Tibial artery (tissue), 4 donors: ENCODE results near the gene TPSAB1.

ENCODE experiments used
- DNase-seq, 2 donors: peaks; one replicate each; pipeline ENCODE4 v3.0.0-alpha.2; 2019
- H3K27ac ChIP-seq, 2 donors: fragments of 200-600 bp; sonication (generic) in 1 of 2; 1 replicate in 1 of 2; 2 replicates in 1 of 2; pipeline ENCODE4 v1.5.1; 2018 to 2019; ENCODE audit warnings: mild to moderate bottlenecking in 1 of 2
- H3K27me3 ChIP-seq, 2 donors: fragments of 200-600 bp; sonication (generic) in 1 of 2; one replicate each; pipeline versions ENCODE4 v1.5.1 to v1.6.0; 2016 to 2019
- H3K36me3 ChIP-seq, 3 donors: fragments of 200-600 bp; sonication (generic) in 2 of 3; one replicate each; pipeline ENCODE4 v1.5.1; 2016 to 2019; ENCODE audit warnings: mild to moderate bottlenecking in 2 of 3
- H3K4me1 ChIP-seq, 4 donors: fragments of 200-600 bp; sonication (generic) in 2 of 4; 1 replicate in 3 of 4; 2 replicates in 1 of 4; pipeline ENCODE4 v1.5.1; 2016 to 2019
- H3K4me3 ChIP-seq, 2 donors: fragments of 200-600 bp; sonication (generic) in 1 of 2; 1 replicate in 1 of 2; 2 replicates in 1 of 2; pipeline ENCODE4 v1.5.1; 2018 to 2019; ENCODE audit warnings: mild to moderate bottlenecking in 2 of 2
- H3K9me3 ChIP-seq, 3 donors: fragments of 200-600 bp; sonication (generic) in 1 of 3; one replicate each; pipeline ENCODE4 v1.5.1; 2016 to 2019
- CTCF ChIP-seq, 2 experiments: fragments of 200-600 bp in 1 of 2; fragments of 450-650 bp in 1 of 2; IDR thresholded peaks; one replicate each; pipeline ENCODE4 v1.5.1; 2017 to 2019; ENCODE audit warnings: antibody characterized with exemption in 2 of 2, mild to moderate bottlenecking in 1 of 2, moderate library complexity in 1 of 2
- intact Hi-C: fragments of 100-400 bp; cut with DNase I; formaldehyde crosslinking; loops from one replicate; pipeline ENCODE4 v1.15.0; 2023; ENCODE audit warnings: low total_unique reads

The TPSAB1 gene

GRCh38 chr16:1290063-1290501 is 49.6 kb downstream of the TPSAB1 start:
- H3K27me3 ChIP-seq, result peaks cover 0 to 95% of the 10 kb centered on the region in 2 donors
- intact Hi-C loops, result no loop called here

GRCh38 chr16:1290860-1291575 is 50.5 kb downstream of the TPSAB1 start:
- intact Hi-C loops, result no loop called here
- no peak overlapping the region for H3K27ac ChIP-seq
- DNase-seq, result no peak
- H3K36me3 ChIP-seq, result no peaks in the 10 kb centered on the region
- no peaks in the 10 kb centered on the region for H3K9me3 ChIP-seq
- H3K4me3 ChIP-seq, result no peak overlapping the region
- no peak for TF ChIP-seq CTCF (IDR thresholded peaks at IDR 0.05)
- peaks cover 0 to 15% (median 0%) of the 10 kb centered on the region in 4 donors for H3K4me1 ChIP-seq
- H3K27me3 ChIP-seq, result peaks cover 0 to 93% of the 10 kb centered on the region in 2 donors

More at GRCh38 chr16:1290063-1290501, 49.6 kb downstream of the TPSAB1 start:
- no peak for DNase-seq
- no peak for TF ChIP-seq CTCF (IDR thresholded peaks at IDR 0.05)
- no peak overlapping the region for H3K4me3 ChIP-seq
- H3K27ac ChIP-seq, result no peak overlapping the region
- H3K9me3 ChIP-seq, result no peaks in the 10 kb centered on the region
- peaks cover 0 to 15% (median 0%) of the 10 kb centered on the region in 4 donors for H3K4me1 ChIP-seq
- no peaks in the 10 kb centered on the region for H3K36me3 ChIP-seq

DNA sequence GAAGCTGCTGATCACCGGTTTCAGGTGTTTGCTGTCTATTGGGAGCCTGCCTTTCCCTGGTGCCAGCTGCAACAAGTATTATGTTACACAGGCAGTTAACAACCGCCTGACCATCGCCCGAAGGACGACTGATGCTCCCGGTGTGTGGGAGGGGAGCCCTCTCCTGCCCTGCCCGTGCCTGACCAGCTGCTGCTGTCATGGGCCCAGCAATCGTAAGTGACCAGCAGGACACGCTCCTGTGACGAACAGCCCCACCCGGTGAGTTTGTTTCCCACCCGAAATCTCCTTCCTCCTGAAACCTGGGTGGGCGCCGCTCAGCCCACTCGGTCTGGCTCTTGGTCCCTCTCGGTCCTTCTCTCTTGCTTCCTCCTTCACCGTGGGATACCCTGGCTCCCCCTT is 51.1 kb downstream of the TPSAB1 start:
- Histone ChIP-seq H3K4me1 (peaks cover 0 to 15% (median 0%) of the 10 kb centered on the region in 4 donors), H3K36me3 (no peaks in the 10 kb centered on the region), H3K4me3 (no peak overlapping the region), H3K9me3 (no peaks in the 10 kb centered on the region), H3K27me3 (peaks cover 0 to 90% of the 10 kb centered on the region in 2 donors), H3K27ac (no peak overlapping the region)
- no peak for DNase-seq
- TF ChIP-seq CTCF (IDR thresholded peaks at IDR 0.05), result no peak
- intact Hi-C loops, result no loop called here
